ENCODE measurements around the gene AK5.

- no peak for TF ChIP-seq POLR2A (IDR thresholded peaks at IDR 0.05)
- no peak for TF ChIP-seq CTCF (IDR thresholded peaks at IDR 0.05)
These were observed 311.1 kb downstream of the AK5 start for GRCh38 chr1:77592906-77593305.
